ENCODE results near the gene GTF3C5. TPM values are rescaled to one million over a fixed set of nuclear protein-coding genes. Genes with fewer than 3 reads are reported as not detected.
"Not testable (repeated sequence)": the region's sequence is repeated elsewhere in the genome, so short reads cannot be mapped to it uniquely, and the experiment has no call there.

GTF3C5 gene
- total RNA-seq, 1 donor from 2014 or later = 77.9 TPM

GRCh38 chr9:133070500-133070961 is 39.7 kb downstream of the GTF3C5 start:
- H3K4me1 Mint-ChIP-seq; H3K9me3 Mint-ChIP-seq; H3K4me3 ChIP-seq; H3K27ac ChIP-seq; H3K27me3 ChIP-seq; H4K20me1 ChIP-seq (ENCODE audit: low read depth); H3K79me2 ChIP-seq (ENCODE audit: low read depth); H3K27me3 Mint-ChIP-seq (ENCODE audit: insufficient read depth, low read depth); H3F3A ChIP-seq (ENCODE audit: low read depth); H3K36me3 Mint-ChIP-seq; H3K4me1 ChIP-seq; H2AFZ ChIP-seq (replicated peaks); DNase-seq (ENCODE audit: low spot score); H3K36me3 ChIP-seq; H3K9me3 ChIP-seq (ENCODE audit: low read depth); H3K9ac ChIP-seq; H3K4me3 Mint-ChIP-seq; H3K27ac Mint-ChIP-seq; H3K4me2 ChIP-seq: not testable (repeated sequence)

DNA sequence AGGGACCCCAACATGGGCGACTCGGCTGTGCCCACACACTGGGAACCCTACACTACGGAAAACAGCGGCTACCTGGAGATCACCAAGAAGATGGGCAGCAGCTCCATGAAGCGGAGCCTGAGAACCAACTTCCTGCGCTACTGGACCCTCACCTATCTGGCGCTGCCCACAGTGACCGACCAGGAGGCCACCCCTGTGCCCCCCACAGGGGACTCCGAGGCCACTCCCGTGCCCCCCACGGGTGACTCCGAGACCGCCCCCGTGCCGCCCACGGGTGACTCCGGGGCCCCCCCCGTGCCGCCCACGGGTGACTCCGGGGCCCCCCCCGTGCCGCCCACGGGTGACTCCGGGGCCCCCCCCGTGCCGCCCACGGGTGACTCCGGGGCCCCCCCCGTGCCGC is 40.2 kb downstream of the GTF3C5 start:
- not testable (repeated sequence) for H3K4me2 ChIP-seq; H3K27me3 ChIP-seq; H3K4me1 Mint-ChIP-seq; H3K79me2 ChIP-seq (ENCODE audit: low read depth); H3K4me3 Mint-ChIP-seq; H3K4me1 ChIP-seq; H4K20me1 ChIP-seq (ENCODE audit: low read depth); H2AFZ ChIP-seq (replicated peaks); H3K27ac ChIP-seq; H3F3A ChIP-seq (ENCODE audit: low read depth); H3K27me3 Mint-ChIP-seq (ENCODE audit: insufficient read depth, low read depth); H3K4me3 ChIP-seq; H3K36me3 Mint-ChIP-seq; DNase-seq (ENCODE audit: low spot score); H3K9ac ChIP-seq; H3K27ac Mint-ChIP-seq; H3K9me3 Mint-ChIP-seq; H3K36me3 ChIP-seq; H3K9me3 ChIP-seq (ENCODE audit: low read depth)

DNA sequence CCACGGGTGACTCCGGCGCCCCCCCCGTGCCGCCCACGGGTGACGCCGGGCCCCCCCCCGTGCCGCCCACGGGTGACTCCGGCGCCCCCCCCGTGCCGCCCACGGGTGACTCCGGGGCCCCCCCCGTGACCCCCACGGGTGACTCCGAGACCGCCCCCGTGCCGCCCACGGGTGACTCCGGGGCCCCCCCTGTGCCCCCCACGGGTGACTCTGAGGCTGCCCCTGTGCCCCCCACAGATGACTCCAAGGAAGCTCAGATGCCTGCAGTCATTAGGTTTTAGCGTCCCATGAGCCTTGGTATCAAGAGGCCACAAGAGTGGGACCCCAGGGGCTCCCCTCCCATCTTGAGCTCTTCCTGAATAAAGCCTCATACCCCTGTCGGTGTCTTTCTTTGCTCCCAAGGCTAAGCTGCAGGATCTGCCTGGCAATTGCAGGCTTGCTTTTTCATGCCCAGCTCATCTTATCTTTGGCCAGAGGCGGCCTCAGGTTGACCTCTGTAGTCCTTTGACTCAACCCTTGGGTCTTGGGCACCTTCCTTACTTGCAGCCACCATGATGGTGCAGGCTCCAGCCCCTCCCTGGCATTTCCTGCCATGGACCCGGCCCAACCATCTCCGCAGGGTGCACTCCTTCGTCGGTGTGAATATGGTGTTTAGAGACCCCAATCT is 40.8 kb downstream of the GTF3C5 start:
- Histone ChIP-seq H3K27me3 (no peaks in the 10 kb centered on the region), H3K4me3 (no peak overlapping the region), H2AFZ (replicated peaks) (no peak overlapping the region), H4K20me1 (ENCODE audit: low read depth) (no peaks in the 10 kb centered on the region), H3K9ac (no peak overlapping the region), H3K9me3 (ENCODE audit: low read depth) (no peaks in the 10 kb centered on the region), H3K4me2 (no peak overlapping the region), H3K79me2 (ENCODE audit: low read depth) (no peaks in the 10 kb centered on the region), H3K4me1 (no peaks in the 10 kb centered on the region), H3F3A (ENCODE audit: low read depth) (no peaks in the 10 kb centered on the region), H3K27ac (no peak overlapping the region), H3K36me3 (no peaks in the 10 kb centered on the region)
- no peaks in the 10 kb centered on the region for H3K27me3 Mint-ChIP-seq (ENCODE audit: insufficient read depth, low read depth)
- H3K4me3 Mint-ChIP-seq = no peak overlapping the region
- H3K27ac Mint-ChIP-seq = no peak overlapping the region
- H3K36me3 Mint-ChIP-seq = peaks cover 5% of the 10 kb centered on the region
- DNase-seq (ENCODE audit: low spot score) = no peak
- no peaks in the 10 kb centered on the region for H3K4me1 Mint-ChIP-seq
- H3K9me3 Mint-ChIP-seq = no peaks in the 10 kb centered on the region
- TF ChIP-seq CTCF (IDR thresholded peaks at IDR 0.05) = no peak

- not testable (repeated sequence) for H3K9me3 ChIP-seq (ENCODE audit: low read depth); H2AFZ ChIP-seq (replicated peaks); H3K36me3 ChIP-seq; H3F3A ChIP-seq (ENCODE audit: low read depth); H3K4me3 Mint-ChIP-seq; H3K4me1 Mint-ChIP-seq; H3K4me1 ChIP-seq; H3K27me3 ChIP-seq; H3K27me3 Mint-ChIP-seq (ENCODE audit: insufficient read depth, low read depth); H3K4me3 ChIP-seq; H3K4me2 ChIP-seq; H4K20me1 ChIP-seq (ENCODE audit: low read depth); DNase-seq (ENCODE audit: low spot score); H3K9ac ChIP-seq; H3K36me3 Mint-ChIP-seq; H3K27ac Mint-ChIP-seq; H3K79me2 ChIP-seq (ENCODE audit: low read depth); H3K27ac ChIP-seq; H3K9me3 Mint-ChIP-seq
These were observed 41.4 kb downstream of the GTF3C5 start for GRCh38 chr9:133072210-133072609.

DNA sequence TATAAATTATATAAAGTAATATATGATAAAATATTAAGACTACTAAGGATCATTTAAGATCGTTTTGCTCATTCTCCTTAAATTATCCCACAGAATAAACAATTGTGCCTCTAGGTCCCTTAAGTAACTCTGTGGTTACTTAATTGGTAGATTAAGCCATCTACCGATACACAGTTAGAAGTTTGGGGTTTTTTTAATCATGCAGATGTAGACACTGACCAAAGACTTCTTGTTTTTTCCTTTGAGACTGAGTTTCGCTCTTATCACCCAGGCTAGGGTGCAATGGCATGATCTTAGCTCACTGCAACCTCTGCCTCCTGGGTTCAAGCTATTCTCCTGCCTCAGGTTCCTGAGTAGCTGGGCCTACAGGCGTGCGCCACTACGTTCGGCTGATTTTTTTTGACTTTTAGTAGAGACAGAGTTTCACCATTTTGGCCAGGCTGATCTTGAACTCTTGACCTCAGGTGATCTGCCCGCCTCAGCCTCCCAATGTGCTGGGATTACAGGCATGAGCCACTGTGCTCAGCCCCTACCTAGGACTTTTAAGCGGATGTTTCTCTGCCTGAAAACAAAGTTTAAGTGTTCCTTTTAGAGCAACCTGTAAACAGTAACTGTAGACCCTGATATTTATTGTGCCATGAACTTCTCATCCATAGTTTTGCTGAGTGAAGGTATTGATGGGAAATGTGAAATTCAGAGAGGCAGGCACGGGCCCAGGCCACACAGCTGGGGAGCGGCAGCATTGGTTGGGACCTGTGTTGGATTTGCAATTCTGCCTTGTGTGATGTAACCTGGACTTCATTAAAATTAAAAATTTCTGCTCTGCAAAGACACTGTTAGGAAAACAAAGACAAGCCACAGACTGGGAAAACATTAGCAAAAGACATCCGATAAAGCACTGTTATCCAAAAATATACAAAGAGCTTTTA is 42.6 kb downstream of the GTF3C5 start:
- no peak overlapping the region for H3K27ac Mint-ChIP-seq
- no peaks in the 10 kb centered on the region for H3K9me3 Mint-ChIP-seq
- Histone ChIP-seq H3K79me2 (ENCODE audit: low read depth) (no peaks in the 10 kb centered on the region), H3K9ac (no peak overlapping the region), H3K4me3 (no peak overlapping the region), H2AFZ (replicated peaks) (no peak overlapping the region), H3K9me3 (ENCODE audit: low read depth) (no peaks in the 10 kb centered on the region), H3K4me2 (no peak overlapping the region), H3K27me3 (no peaks in the 10 kb centered on the region), H3K36me3 (no peaks in the 10 kb centered on the region), H4K20me1 (ENCODE audit: low read depth) (no peaks in the 10 kb centered on the region), H3F3A (ENCODE audit: low read depth) (no peaks in the 10 kb centered on the region), H3K4me1 (no peaks in the 10 kb centered on the region), H3K27ac (no peak overlapping the region)
- no peak overlapping the region for H3K4me3 Mint-ChIP-seq
- peaks cover 5% of the 10 kb centered on the region for H3K36me3 Mint-ChIP-seq
- TF ChIP-seq CTCF (IDR thresholded peaks at IDR 0.05) (no peak), EZH2phosphoT487 (IDR thresholded peaks at IDR 0.05) (no peak), EZH2 (IDR thresholded peaks at IDR 0.05) (no peak)
- no peaks in the 10 kb centered on the region for H3K4me1 Mint-ChIP-seq
- DNase-seq (ENCODE audit: low spot score) = no peak
- peaks cover 2% of the 10 kb centered on the region for H3K27me3 Mint-ChIP-seq (ENCODE audit: insufficient read depth, low read depth)
